G401 (cell line): Measurements from ENCODE around the gene CTTNBP2. TPM values are rescaled to one million over a fixed set of nuclear protein-coding genes. Genes with fewer than 3 reads are reported as not detected.
"Not testable (repeated sequence)": the region's sequence is repeated elsewhere in the genome, so short reads cannot be mapped to it uniquely, and the experiment has no call there.

Source experiments
- DNase-seq: peaks from one replicate; pipeline ENCODE4 v3.0.0-alpha.2; 2015; ENCODE audit warnings: low spot score
- in situ Hi-C: cut with HindIII; loops from 2 replicates; pipeline ENCODE4 v1.10.0; 2016; ENCODE audit warnings: low sequenced_read_pairs, mixed read lengths
- total RNA-seq: library from RNA; depleted of rRNA; stranded (reverse); fragments of >200 nt; shearing (Covaris generic); gene quantifications from 2 replicates; pipeline ENCODE4 v1.2.3, GENCODE V29; 2014

CTTNBP2 gene
- total RNA-seq, 1 experiment from 2014 or later, result not detected

GRCh38 chr7:117718116-117718835, 155.0 kb downstream of the CTTNBP2 start:
- DNase-seq, result no peak
- in situ Hi-C loops, result no loop called here

- no peak for DNase-seq
- in situ Hi-C loops, result no loop called here
Observed at GRCh38 chr7:117717357-117717756, 155.9 kb downstream of the CTTNBP2 start.

GRCh38 chr7:117716707-117717299, 156.4 kb downstream of the CTTNBP2 start:
- in situ Hi-C loops, result no loop called here
- no peak for DNase-seq

GRCh38 chr7:117715784-117716445, 157.3 kb downstream of the CTTNBP2 start:
- in situ Hi-C loops, result no loop called here
- DNase-seq, result peak; percentile 67

- in situ Hi-C loops, result no loop called here
- no peak for DNase-seq
Observed at GRCh38 chr7:117711556-117711955, 161.7 kb downstream of the CTTNBP2 start.

- DNase-seq, in situ Hi-C loops: not testable (repeated sequence)
Observed at GRCh38 chr7:117708173-117708572, 165.1 kb downstream of the CTTNBP2 start.

- in situ Hi-C loops, result no loop called here
- no peak for DNase-seq
Observed at GRCh38 chr7:117707080-117707479, 166.2 kb downstream of the CTTNBP2 start.

- in situ Hi-C loops, result no loop called here
- DNase-seq, result no peak
Observed at GRCh38 chr7:117706210-117706609, 167.0 kb downstream of the CTTNBP2 start.

- in situ Hi-C loops, result no loop called here
Observed at GRCh38 chr7:117705630-117706029, 167.6 kb downstream of the CTTNBP2 start.

GRCh38 chr7:117704063-117704462, 169.2 kb downstream of the CTTNBP2 start:
- no peak for DNase-seq
- in situ Hi-C loops, result no loop called here

More at GRCh38 chr7:117705630-117706029, 167.6 kb downstream of the CTTNBP2 start:
- no peak for DNase-seq

- no peak for DNase-seq
- in situ Hi-C loops, result no loop called here
Observed at GRCh38 chr7:117698018-117698417, 175.2 kb downstream of the CTTNBP2 start.

GRCh38 chr7:117692338-117692737, 180.9 kb downstream of the CTTNBP2 start:
- DNase-seq, result no peak
- in situ Hi-C loops, result no loop called here

GRCh38 chr7:117690147-117690546, 183.1 kb downstream of the CTTNBP2 start:
- in situ Hi-C loops, result no loop called here
- no peak for DNase-seq

GRCh38 chr7:117689406-117689805, 183.8 kb downstream of the CTTNBP2 start:
- in situ Hi-C loops, result no loop called here
- no peak for DNase-seq

- DNase-seq, result no peak
- in situ Hi-C loops, result no loop called here
Observed at GRCh38 chr7:117688126-117688525, 185.1 kb downstream of the CTTNBP2 start.

- in situ Hi-C loops, result no loop called here
- no peak for DNase-seq
Observed at GRCh38 chr7:117686311-117686935, 186.8 kb downstream of the CTTNBP2 start.

- in situ Hi-C loops, result no loop called here
- DNase-seq, result no peak
Observed at GRCh38 chr7:117685795-117686194, 187.4 kb downstream of the CTTNBP2 start.

- DNase-seq, result no peak
- in situ Hi-C loops, result no loop called here
Observed at GRCh38 chr7:117683430-117684175, 189.6 kb downstream of the CTTNBP2 start.

GRCh38 chr7:117682681-117683385, 190.4 kb downstream of the CTTNBP2 start:
- in situ Hi-C loops, result no loop called here

More at GRCh38 chr7:117682681-117683385, 190.4 kb downstream of the CTTNBP2 start:
- DNase-seq, result no peak
